NCI-H1436 (cell line): ENCODE results near the gene FZD7.

Experiments used
- DNase-seq: peaks from one replicate; lab custom pipeline; 2025; lab: John Stamatoyannopoulos, UW

The FZD7 gene

GRCh38 chr2:202037086-202037485 lies 3.4 kb downstream of the FZD7 start:
- DNase-seq = no peak

- DNase-seq = no peak
Measured at GRCh38 chr2:202038471-202039277, 5.0 kb downstream of the FZD7 start.

GRCh38 chr2:202039278-202040078 lies 5.8 kb downstream of the FZD7 start:
- no peak for DNase-seq

- no peak for DNase-seq
Measured at GRCh38 chr2:202040079-202040844, 6.6 kb downstream of the FZD7 start.

GRCh38 chr2:202042444-202042843 lies 8.8 kb downstream of the FZD7 start:
- no peak for DNase-seq

- DNase-seq = no peak
Measured at GRCh38 chr2:202043475-202043874, 9.8 kb downstream of the FZD7 start.

- DNase-seq = no peak
Measured at GRCh38 chr2:202044777-202045176, 11.1 kb downstream of the FZD7 start.

GRCh38 chr2:202046572-202046971 lies 12.9 kb downstream of the FZD7 start:
- no peak for DNase-seq

- DNase-seq = no peak
Measured at GRCh38 chr2:202049092-202049728, 15.6 kb downstream of the FZD7 start.

- DNase-seq = no peak
Measured at GRCh38 chr2:202049840-202050239, 16.2 kb downstream of the FZD7 start.

- DNase-seq = no peak
Measured at GRCh38 chr2:202050652-202051051, 17.0 kb downstream of the FZD7 start.

GRCh38 chr2:202051499-202052161 lies 18.0 kb downstream of the FZD7 start:
- no peak for DNase-seq

GRCh38 chr2:202052235-202052634 lies 18.6 kb downstream of the FZD7 start:
- DNase-seq = no peak

- DNase-seq = no peak
Measured at GRCh38 chr2:202054679-202055078, 21.0 kb downstream of the FZD7 start.

- DNase-seq = no peak
Measured at GRCh38 chr2:202056611-202057010, 23.0 kb downstream of the FZD7 start.

GRCh38 chr2:202060218-202060617 lies 26.6 kb downstream of the FZD7 start:
- DNase-seq = no peak

- no peak for DNase-seq
Measured at GRCh38 chr2:202061695-202062094, 28.0 kb downstream of the FZD7 start.

GRCh38 chr2:202064171-202064880 lies 30.7 kb downstream of the FZD7 start:
- no peak for DNase-seq

- DNase-seq = no peak
Measured at GRCh38 chr2:202064881-202065230, 31.2 kb downstream of the FZD7 start.

- DNase-seq = no peak
Measured at GRCh38 chr2:202065876-202066275, 32.2 kb downstream of the FZD7 start.

- no peak for DNase-seq
Measured at GRCh38 chr2:202066875-202067274, 33.2 kb downstream of the FZD7 start.
